ENCODE data around the gene FABP1.

FABP1 gene

DNA sequence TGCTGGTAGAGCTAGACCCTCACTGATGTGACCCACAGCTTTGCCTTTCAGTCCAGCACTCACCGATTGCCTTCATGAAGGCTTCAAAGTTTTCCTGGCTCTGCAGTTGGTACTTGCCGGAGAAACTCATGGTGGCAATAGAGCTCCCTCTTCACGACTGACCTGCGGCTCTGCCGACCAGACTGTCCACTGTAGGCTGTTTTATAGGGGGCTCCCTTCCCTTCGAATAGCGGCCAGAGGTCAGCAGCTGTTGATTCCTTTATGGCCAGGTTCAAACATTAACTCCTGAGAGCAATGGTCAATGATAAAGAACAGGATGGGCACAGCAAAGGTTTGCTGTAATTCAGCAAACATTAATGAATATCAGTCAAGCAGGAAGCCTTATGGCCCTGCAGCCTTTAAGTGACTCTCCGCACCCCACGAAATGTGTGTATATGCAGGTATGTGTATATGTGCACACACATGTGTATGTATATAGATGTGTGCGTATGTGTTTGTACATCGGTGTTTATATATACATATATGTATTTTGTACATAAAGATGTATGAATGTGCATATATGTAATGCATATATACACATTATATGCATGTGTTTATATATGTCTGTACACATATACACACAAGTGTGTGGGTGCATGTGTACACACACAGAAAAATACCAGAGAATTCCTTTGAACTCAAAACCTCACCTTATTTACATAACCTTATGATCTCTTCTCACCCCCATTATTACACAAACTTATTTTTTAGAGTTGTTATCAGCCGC lies at the start of gene FABP1:
Gene FABP1, minus strand, starts transcription at position 175 of the 766 bp plus-strand sequence. Its CDS starts 45 bp downstream, at position 130.
- CTCF ChIA-PET = no interaction called here
- no peak for TF ChIP-seq ZNF384 (IDR thresholded peaks at IDR 0.05)
- no peak for TF ChIP-seq FOXA1 (IDR thresholded peaks at IDR 0.05)
- no peak for TF ChIP-seq L3MBTL2 (conservative IDR thresholded peaks at IDR 0.05)
- TF ChIP-seq FOXK2 (IDR thresholded peaks at IDR 0.05) = no peak
- TF ChIP-seq HDGF (IDR thresholded peaks at IDR 0.05; ENCODE audit: borderline replicate concordance) = no peak
- TF ChIP-seq ARNT (IDR thresholded peaks at IDR 0.05) = no peak
- TF ChIP-seq SUZ12 (IDR thresholded peaks at IDR 0.05) = no peak
- TF ChIP-seq LEF1 (IDR thresholded peaks at IDR 0.05; ENCODE audit: borderline replicate concordance) = no peak
- no peak for TF ChIP-seq PKNOX1 (IDR thresholded peaks at IDR 0.05)
- DNase-seq (ENCODE audit: extremely low spot score) = no peak
- POLR2A ChIA-PET = no interaction called here

DNA sequence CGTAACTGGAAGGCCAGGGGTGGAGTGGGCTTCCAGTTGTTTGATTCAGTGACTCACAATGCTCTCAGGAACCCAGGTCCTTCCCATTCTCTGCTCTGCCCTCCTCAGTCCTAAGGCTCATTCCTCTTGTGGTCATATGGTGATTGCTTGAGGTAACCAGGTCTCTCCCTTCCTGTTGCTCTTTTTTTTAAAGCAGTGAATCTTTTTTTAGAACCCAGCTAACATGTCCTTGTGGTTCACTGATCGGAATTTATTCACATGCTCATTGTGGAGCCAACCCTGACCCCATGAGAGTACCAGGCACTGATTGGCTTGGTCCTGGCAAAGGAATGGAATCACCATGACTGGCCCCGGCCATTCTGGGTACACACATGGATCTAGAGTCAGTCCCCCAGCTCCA lies 49.7 kb upstream of the FABP1 start:
- POLR2A ChIA-PET = no interaction called here
- TF ChIP-seq FOXA1 (IDR thresholded peaks at IDR 0.05) (no peak), FOXK2 (IDR thresholded peaks at IDR 0.05) (no peak), ELF4 (IDR thresholded peaks at IDR 0.05) (no peak), ARNT (IDR thresholded peaks at IDR 0.05) (no peak), FOXM1 (IDR thresholded peaks at IDR 0.05; ENCODE audit: borderline replicate concordance) (no peak), LEF1 (IDR thresholded peaks at IDR 0.05; ENCODE audit: borderline replicate concordance) (no peak), ZNF384 (IDR thresholded peaks at IDR 0.05) (no peak), PKNOX1 (IDR thresholded peaks at IDR 0.05) (no peak), CTBP1 (IDR thresholded peaks at IDR 0.05; ENCODE audit: borderline replicate concordance) (no peak), SP1 (IDR thresholded peaks at IDR 0.05) (no peak), BHLHE40 (IDR thresholded peaks at IDR 0.05; ENCODE audit: borderline replicate concordance) (no peak), SUZ12 (IDR thresholded peaks at IDR 0.05) (no peak), TARDBP (IDR thresholded peaks at IDR 0.05) (no peak), L3MBTL2 (conservative IDR thresholded peaks at IDR 0.05) (no peak)
- CTCF ChIA-PET = interaction anchor here (0.6 kb wide), 1 partner anchor 434 kb away, joined by 5 read pairs; no protein-coding TSS in a partner anchor
- no peak for DNase-seq (ENCODE audit: extremely low spot score)

GRCh38 chr2:88176352-88176984 lies 48.6 kb upstream of the FABP1 start:
- ChIA-PET POLR2A (no interaction called here), CTCF (no interaction called here)

DNA sequence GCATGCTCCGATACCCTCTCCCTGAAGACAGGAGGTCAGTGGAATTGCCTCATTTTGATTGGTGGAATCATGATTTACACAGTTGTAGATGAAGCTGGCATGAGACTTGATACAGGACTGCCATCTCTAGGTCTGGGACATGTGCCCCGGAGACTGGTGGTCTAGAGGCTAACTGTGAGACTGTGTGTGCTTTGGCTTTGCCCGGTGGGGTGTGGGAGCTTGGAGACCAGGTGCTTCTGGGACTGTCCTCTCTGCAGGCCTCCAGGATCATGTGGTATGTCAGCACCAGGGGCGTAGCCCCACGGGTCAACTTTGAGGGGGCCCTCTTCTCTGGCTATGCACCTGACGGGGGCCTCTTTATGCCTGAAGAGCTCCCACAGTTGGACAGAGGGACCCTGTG lies 45.0 kb upstream of the FABP1 start:
- ChIA-PET CTCF (interaction anchor here (1.1 kb wide), 1 partner anchor 16 kb away, joined by 4 read pairs; no protein-coding TSS in a partner anchor), POLR2A (no interaction called here)
- TF ChIP-seq FOXM1 (IDR thresholded peaks at IDR 0.05; ENCODE audit: borderline replicate concordance) = no peak
- no peak for TF ChIP-seq ELF4 (IDR thresholded peaks at IDR 0.05)
- TF ChIP-seq ARNT (IDR thresholded peaks at IDR 0.05) = no peak
- no peak for TF ChIP-seq L3MBTL2 (conservative IDR thresholded peaks at IDR 0.05)
- TF ChIP-seq BHLHE40 (IDR thresholded peaks at IDR 0.05; ENCODE audit: borderline replicate concordance) = no peak
- no peak for TF ChIP-seq FOXK2 (IDR thresholded peaks at IDR 0.05)
- no peak for DNase-seq (ENCODE audit: extremely low spot score)

More at GRCh38 chr2:88176352-88176984, 48.6 kb upstream of the FABP1 start:
- TF ChIP-seq ARNT (IDR thresholded peaks at IDR 0.05) = no peak
- no peak for TF ChIP-seq SUZ12 (IDR thresholded peaks at IDR 0.05)
- no peak for TF ChIP-seq FOXA1 (IDR thresholded peaks at IDR 0.05)
- no peak for TF ChIP-seq L3MBTL2 (conservative IDR thresholded peaks at IDR 0.05)
- TF ChIP-seq PKNOX1 (IDR thresholded peaks at IDR 0.05) = no peak
- TF ChIP-seq FOXM1 (IDR thresholded peaks at IDR 0.05; ENCODE audit: borderline replicate concordance) = no peak
- no peak for TF ChIP-seq HDGF (IDR thresholded peaks at IDR 0.05; ENCODE audit: borderline replicate concordance)
- no peak for TF ChIP-seq TARDBP (IDR thresholded peaks at IDR 0.05)
- no peak for TF ChIP-seq NFRKB (IDR thresholded peaks at IDR 0.05)
- TF ChIP-seq CTBP1 (IDR thresholded peaks at IDR 0.05; ENCODE audit: borderline replicate concordance) = no peak
- TF ChIP-seq FOXK2 (IDR thresholded peaks at IDR 0.05) = no peak
- TF ChIP-seq BHLHE40 (IDR thresholded peaks at IDR 0.05; ENCODE audit: borderline replicate concordance) = no peak
- TF ChIP-seq ELF4 (IDR thresholded peaks at IDR 0.05) = no peak
- no peak for TF ChIP-seq SP1 (IDR thresholded peaks at IDR 0.05)
- TF ChIP-seq LEF1 (IDR thresholded peaks at IDR 0.05; ENCODE audit: borderline replicate concordance) = no peak
- no peak for TF ChIP-seq ZNF384 (IDR thresholded peaks at IDR 0.05)
- DNase-seq (ENCODE audit: extremely low spot score) = no peak

DNA sequence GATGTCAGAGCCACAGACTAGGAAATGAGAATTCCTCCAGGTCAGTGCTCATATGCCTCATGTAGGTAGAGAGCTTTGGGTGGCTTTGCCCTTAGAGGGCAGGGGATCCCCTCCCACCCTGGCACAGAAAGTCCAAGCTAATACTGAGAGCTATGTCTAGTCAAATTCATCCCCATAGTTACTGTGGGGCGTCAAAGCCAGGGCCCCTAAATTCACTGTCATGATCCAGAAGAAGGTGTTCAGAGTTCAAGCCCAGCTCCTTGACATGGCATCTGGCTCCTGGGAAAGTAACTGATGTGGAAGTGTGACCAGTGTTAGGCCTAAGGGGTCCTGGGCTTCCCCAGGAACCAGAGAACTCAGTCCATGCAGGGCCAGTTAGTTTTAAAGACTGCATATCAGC lies 44.1 kb upstream of the FABP1 start:
- ChIA-PET POLR2A (no interaction called here), CTCF (no interaction called here)
- DNase-seq (ENCODE audit: extremely low spot score) = no peak
- no peak for TF ChIP-seq SP1 (IDR thresholded peaks at IDR 0.05)
- no peak for TF ChIP-seq CTBP1 (IDR thresholded peaks at IDR 0.05; ENCODE audit: borderline replicate concordance)

- DNase-seq (ENCODE audit: extremely low spot score) = no peak
Observed at GRCh38 chr2:88170472-88170892, 42.6 kb upstream of the FABP1 start.

More at GRCh38 chr2:88170472-88170892, 42.6 kb upstream of the FABP1 start:
- ChIA-PET POLR2A (no interaction called here), CTCF (no interaction called here)
- no peak for TF ChIP-seq FOXK2 (IDR thresholded peaks at IDR 0.05)
- TF ChIP-seq SP1 (IDR thresholded peaks at IDR 0.05) = no peak
- no peak for TF ChIP-seq ARNT (IDR thresholded peaks at IDR 0.05)
- TF ChIP-seq HDGF (IDR thresholded peaks at IDR 0.05; ENCODE audit: borderline replicate concordance) = no peak
- TF ChIP-seq L3MBTL2 (conservative IDR thresholded peaks at IDR 0.05) = no peak
- no peak for TF ChIP-seq ZNF384 (IDR thresholded peaks at IDR 0.05)
- TF ChIP-seq NFRKB (IDR thresholded peaks at IDR 0.05) = no peak
- TF ChIP-seq SUZ12 (IDR thresholded peaks at IDR 0.05) = no peak
- TF ChIP-seq FOXA1 (IDR thresholded peaks at IDR 0.05) = no peak
- no peak for TF ChIP-seq FOXM1 (IDR thresholded peaks at IDR 0.05; ENCODE audit: borderline replicate concordance)
- no peak for TF ChIP-seq CTBP1 (IDR thresholded peaks at IDR 0.05; ENCODE audit: borderline replicate concordance)
- no peak for TF ChIP-seq PKNOX1 (IDR thresholded peaks at IDR 0.05)
- no peak for TF ChIP-seq BHLHE40 (IDR thresholded peaks at IDR 0.05; ENCODE audit: borderline replicate concordance)
- no peak for TF ChIP-seq ELF4 (IDR thresholded peaks at IDR 0.05)
- TF ChIP-seq TARDBP (IDR thresholded peaks at IDR 0.05) = no peak
- no peak for TF ChIP-seq LEF1 (IDR thresholded peaks at IDR 0.05; ENCODE audit: borderline replicate concordance)

Measured in HEK293T (cell line).